ENCODE data around the gene ZNF367.
"Not testable (repeated sequence)": the region's sequence is repeated elsewhere in the genome, so short reads cannot be mapped to it uniquely, and the experiment has no call there.

Gene ZNF367

DNA sequence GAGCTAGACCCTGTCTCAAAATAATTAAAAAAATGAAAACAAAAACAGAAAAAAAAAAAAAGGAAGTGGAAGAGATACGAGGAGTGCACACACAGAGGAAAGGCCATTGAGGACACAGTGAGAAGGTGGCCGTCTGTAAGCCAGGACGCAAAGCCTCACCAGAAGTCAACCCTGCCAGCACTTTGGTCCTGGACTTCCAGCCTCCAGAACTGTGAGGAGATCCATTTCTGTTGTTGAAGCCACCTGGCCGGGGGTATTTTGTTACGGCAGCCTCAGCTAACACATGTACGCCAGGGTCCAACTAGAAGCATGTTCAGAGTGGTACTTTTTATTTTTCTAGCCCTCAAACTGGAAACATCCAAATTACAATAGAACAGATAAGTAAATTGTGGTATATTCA lies 56.5 kb downstream of the ZNF367 start:
- no peaks in the 10 kb centered on the region for H3K27me3 ChIP-seq (ENCODE audit: control insufficient read depth, insufficient read depth, low read length)
- H3K4me3 ChIP-seq (ENCODE audit: low read depth, low read length): no peak overlapping the region
- TF ChIP-seq, protein P1, sequence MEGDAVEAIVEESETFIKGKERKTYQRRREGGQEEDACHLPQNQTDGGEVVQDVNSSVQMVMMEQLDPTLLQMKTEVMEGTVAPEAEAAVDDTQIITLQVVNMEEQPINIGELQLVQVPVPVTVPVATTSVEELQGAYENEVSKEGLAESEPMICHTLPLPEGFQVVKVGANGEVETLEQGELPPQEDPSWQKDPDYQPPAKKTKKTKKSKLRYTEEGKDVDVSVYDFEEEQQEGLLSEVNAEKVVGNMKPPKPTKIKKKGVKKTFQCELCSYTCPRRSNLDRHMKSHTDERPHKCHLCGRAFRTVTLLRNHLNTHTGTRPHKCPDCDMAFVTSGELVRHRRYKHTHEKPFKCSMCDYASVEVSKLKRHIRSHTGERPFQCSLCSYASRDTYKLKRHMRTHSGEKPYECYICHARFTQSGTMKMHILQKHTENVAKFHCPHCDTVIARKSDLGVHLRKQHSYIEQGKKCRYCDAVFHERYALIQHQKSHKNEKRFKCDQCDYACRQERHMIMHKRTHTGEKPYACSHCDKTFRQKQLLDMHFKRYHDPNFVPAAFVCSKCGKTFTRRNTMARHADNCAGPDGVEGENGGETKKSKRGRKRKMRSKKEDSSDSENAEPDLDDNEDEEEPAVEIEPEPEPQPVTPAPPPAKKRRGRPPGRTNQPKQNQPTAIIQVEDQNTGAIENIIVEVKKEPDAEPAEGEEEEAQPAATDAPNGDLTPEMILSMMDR (IDR thresholded peaks at IDR 0.05): no peak
- H3K36me3 ChIP-seq (ENCODE audit: control insufficient read depth, insufficient read depth, low read length): no peaks in the 10 kb centered on the region
- no peaks in the 10 kb centered on the region for H3K79me2 ChIP-seq
- H3K9ac ChIP-seq: no peak overlapping the region
- no peak overlapping the region for H2AFZ ChIP-seq
- no peaks in the 10 kb centered on the region for H3K9me3 ChIP-seq (ENCODE audit: control insufficient read depth, low read length)
- no peaks in the 10 kb centered on the region for H3K4me1 ChIP-seq
- H3K4me2 ChIP-seq (ENCODE audit: low read length): no peak overlapping the region
- no peak overlapping the region for H3K27ac ChIP-seq

DNA sequence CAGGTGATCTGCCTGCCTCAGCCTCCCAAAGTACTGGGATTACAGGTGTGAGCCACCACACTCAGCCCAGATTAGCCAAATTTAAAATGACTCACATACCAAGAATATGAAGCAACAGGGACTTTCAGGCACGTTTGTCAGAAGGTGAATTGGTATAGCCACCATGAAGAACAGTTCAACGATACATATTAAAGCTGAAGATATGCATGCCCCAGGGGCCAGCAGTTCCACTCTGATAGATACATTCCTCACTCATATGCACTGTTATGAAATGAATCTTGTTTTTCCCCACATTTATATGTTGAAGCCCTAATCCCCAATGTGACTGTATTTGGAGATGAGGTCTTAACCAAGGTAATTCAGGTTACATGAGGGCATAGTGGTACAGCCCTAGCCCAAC lies 57.2 kb downstream of the ZNF367 start:
- Histone ChIP-seq H3K36me3 (ENCODE audit: control insufficient read depth, insufficient read depth, low read length) (no peaks in the 10 kb centered on the region), H2AFZ (no peak overlapping the region), H3K9me3 (ENCODE audit: control insufficient read depth, low read length) (no peaks in the 10 kb centered on the region), H3K4me3 (ENCODE audit: low read depth, low read length) (no peak overlapping the region), H3K4me1 (no peaks in the 10 kb centered on the region), H3K27me3 (ENCODE audit: control insufficient read depth, insufficient read depth, low read length) (no peaks in the 10 kb centered on the region), H3K9ac (no peak overlapping the region), H3K27ac (no peak overlapping the region), H3K4me2 (ENCODE audit: low read length) (no peak overlapping the region), H3K79me2 (no peaks in the 10 kb centered on the region)
- TF ChIP-seq, protein P1 (IDR thresholded peaks at IDR 0.05): no peak

DNA sequence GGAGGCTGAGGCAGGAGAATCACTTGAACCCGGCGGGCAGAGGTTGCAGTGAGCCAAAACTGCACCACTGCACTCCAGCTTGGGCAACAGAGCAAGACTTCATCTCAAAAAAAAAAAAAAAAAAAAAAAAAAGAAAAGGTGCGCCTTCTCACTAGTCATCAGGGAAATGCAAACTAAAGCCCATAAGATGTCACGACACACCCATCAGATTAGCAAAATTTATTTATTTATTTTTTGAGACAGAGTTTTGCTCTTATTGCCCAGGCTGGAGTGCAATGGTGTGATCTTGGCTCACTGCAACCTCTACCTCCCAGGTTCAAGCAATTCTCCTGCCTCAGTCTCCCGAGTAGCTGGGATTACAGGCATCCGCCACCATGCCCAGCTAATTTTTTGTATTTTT lies 57.6 kb downstream of the ZNF367 start:
- H3K9ac ChIP-seq; H3K27me3 ChIP-seq (ENCODE audit: control insufficient read depth, insufficient read depth, low read length); H3K79me2 ChIP-seq; H3K4me2 ChIP-seq (ENCODE audit: low read length); H3K4me3 ChIP-seq (ENCODE audit: low read depth, low read length); H3K27ac ChIP-seq; H3K9me3 ChIP-seq (ENCODE audit: control insufficient read depth, low read length); H3K4me1 ChIP-seq; H3K36me3 ChIP-seq (ENCODE audit: control insufficient read depth, insufficient read depth, low read length); H2AFZ ChIP-seq: not testable (repeated sequence)

DNA sequence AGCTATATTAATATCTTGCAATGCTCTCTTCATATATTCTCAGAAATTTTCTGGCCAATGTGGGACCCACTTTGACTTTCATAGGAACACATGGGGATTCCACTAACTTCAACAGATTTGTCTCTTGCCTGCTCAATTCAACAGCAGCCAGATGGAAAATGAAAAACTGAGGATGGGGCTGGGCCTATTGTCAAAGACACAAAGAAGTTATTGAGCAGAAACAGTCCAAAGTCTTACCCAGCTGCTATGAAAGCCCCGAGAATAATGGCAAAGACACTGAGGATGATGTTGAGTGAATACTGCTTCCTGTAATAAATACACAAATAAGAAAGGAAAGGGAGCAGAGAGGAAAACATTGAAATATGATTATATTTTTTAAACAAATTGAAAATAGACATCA lies 67.3 kb downstream of the ZNF367 start:
- no peaks in the 10 kb centered on the region for H3K27me3 ChIP-seq (ENCODE audit: control insufficient read depth, insufficient read depth, low read length)
- H3K9ac ChIP-seq: no peak overlapping the region
- H3K4me3 ChIP-seq (ENCODE audit: low read depth, low read length): no peak overlapping the region
- H3K4me1 ChIP-seq: no peaks in the 10 kb centered on the region
- no peaks in the 10 kb centered on the region for H3K79me2 ChIP-seq
- no peaks in the 10 kb centered on the region for H3K36me3 ChIP-seq (ENCODE audit: control insufficient read depth, insufficient read depth, low read length)
- H3K9me3 ChIP-seq (ENCODE audit: control insufficient read depth, low read length): no peaks in the 10 kb centered on the region
- TF ChIP-seq, protein P1 (IDR thresholded peaks at IDR 0.05): no peak
- no peak overlapping the region for H2AFZ ChIP-seq
- no peak overlapping the region for H3K4me2 ChIP-seq (ENCODE audit: low read length)
- no peak overlapping the region for H3K27ac ChIP-seq

DNA sequence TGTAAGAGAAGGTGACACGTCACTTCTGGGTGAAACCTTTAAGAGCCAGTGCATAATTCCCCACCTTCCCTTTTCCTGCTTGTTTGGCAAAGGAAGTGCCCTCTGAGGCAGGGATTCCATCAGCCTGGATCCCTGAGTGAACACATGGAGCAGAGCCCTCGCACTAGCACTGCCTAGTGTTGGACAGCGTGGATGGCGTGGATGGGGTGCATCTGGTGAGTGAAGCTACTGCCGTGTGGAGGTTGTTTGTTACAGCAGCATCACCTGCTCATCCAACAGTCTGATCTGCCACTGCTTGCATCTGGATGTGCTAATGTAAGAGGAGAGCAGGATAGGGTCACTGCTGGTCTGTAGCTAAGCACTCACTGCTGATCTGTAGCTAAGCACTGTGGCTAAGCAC lies 69.9 kb downstream of the ZNF367 start:
- H3K9ac ChIP-seq: no peak overlapping the region
- H3K27ac ChIP-seq: no peak overlapping the region
- TF ChIP-seq, protein P1 (IDR thresholded peaks at IDR 0.05): no peak
- H3K9me3 ChIP-seq (ENCODE audit: control insufficient read depth, low read length): no peaks in the 10 kb centered on the region
- no peaks in the 10 kb centered on the region for H3K4me1 ChIP-seq
- H3K27me3 ChIP-seq (ENCODE audit: control insufficient read depth, insufficient read depth, low read length): no peaks in the 10 kb centered on the region
- no peak overlapping the region for H2AFZ ChIP-seq
- no peak overlapping the region for H3K4me3 ChIP-seq (ENCODE audit: low read depth, low read length)
- no peak overlapping the region for H3K4me2 ChIP-seq (ENCODE audit: low read length)
- H3K36me3 ChIP-seq (ENCODE audit: control insufficient read depth, insufficient read depth, low read length): no peaks in the 10 kb centered on the region
- no peaks in the 10 kb centered on the region for H3K79me2 ChIP-seq

Data from parathyroid adenoma (tissue), 2 donors.